Adipose tissue (tissue), 3 donors: ENCODE data around the gene ZNF507. TPM values are rescaled to one million over a fixed set of nuclear protein-coding genes. Genes with fewer than 3 reads are reported as not detected.

ENCODE experiments used
- H3K27ac ChIP-seq: one replicate; pipeline ENCODE4 v1.5.1; 2013; ENCODE audit warnings: low read depth, low read length
- WGBS, 3 donors: extraction: QIAGEN DNeasy Blood & Tissue Kit; methylation state at CpG; one replicate each; pipeline ENCODE4 v1.1.7; 2013; 5-methylcytosine and 5-hydroxymethylcytosine counted together
- polyA plus RNA-seq, 3 donors: library from polyadenylated mRNA; stranded (reverse); fragments of 200-250 nt; gene quantifications; one replicate each; pipeline ENCODE4 v1.2.3, GENCODE V29; 2013
- donor health status: healthy with polysubstance abuse.
- donor health status: Bipolar disorder and iron deficiency.
- donor health status: healthy.

The ZNF507 gene
- polyA plus RNA-seq = 1 to 10 TPM; 3.0 to 5.8 (median 5.3) TPM

GRCh38 chr19:32345261-32346207 is at the start of gene ZNF507:
ZNF507 (plus strand) TSS chr19:32345610; CDS start chr19:32352831, 7,221 bp downstream.
- H3K27ac ChIP-seq = no peak within 1 kb of the TSS
- 2 to 4% (median 4%) methylated on average over 65 to 72 of the region's 72 CpGs for WGBS, 3 donors

DNA sequence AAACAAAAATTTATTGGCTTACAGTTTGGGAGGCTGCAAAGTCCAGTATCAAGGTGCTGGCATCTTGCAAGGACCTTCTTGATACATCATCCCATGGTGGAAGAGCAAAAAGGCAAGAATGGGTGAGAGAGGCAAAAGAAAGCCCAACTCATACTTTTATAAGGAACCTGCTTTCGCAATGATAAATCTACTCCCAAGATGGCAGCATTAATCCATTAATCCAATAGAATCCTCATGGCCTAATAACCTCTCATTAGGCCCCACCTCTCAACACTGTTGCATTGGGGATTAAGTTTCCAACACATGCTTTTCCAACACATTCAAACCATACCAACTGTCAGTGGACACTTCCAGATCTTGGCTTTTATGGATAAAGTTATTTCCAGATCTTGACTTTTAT is 48.7 kb upstream of the ZNF507 start:
- WGBS, 3 donors = 92 to 100% (median 95%) methylated on average over 1 of the region's 1 CpG
- H3K27ac ChIP-seq = no peak overlapping the region

- H3K27ac ChIP-seq = no peak overlapping the region
These were observed 42.6 kb upstream of the ZNF507 start for GRCh38 chr19:32302778-32303177.

DNA sequence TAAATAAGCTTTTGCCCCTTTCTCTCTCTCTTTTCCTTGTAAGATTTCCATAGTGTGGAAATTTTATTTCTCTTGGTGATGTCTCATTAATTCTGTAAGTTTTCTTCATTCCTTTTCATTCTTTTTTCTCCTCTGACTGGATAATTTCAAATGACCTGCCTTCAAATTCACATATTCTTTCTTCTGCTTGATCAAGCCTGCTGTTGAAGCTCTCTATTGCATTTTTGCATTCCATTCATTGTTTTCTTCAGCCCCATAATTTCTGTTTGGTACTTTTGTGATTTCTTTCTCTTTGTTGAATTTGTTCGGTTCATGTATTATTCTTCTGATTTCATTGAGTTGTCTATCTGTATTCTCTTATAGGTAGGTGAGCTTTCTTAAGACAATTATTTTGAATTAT is 42.2 kb upstream of the ZNF507 start:
- WGBS, 3 donors = 78 to 97% (median 93%) methylated on average over 1 of the region's 1 CpG
- H3K27ac ChIP-seq = no peak overlapping the region

- H3K27ac ChIP-seq = no peak overlapping the region
- 84 to 92% (median 85%) methylated on average over 5 of the region's 5 CpGs for WGBS, 3 donors
These were observed 37.8 kb upstream of the ZNF507 start for GRCh38 chr19:32307591-32307990.

GRCh38 chr19:32308431-32309077 is 36.9 kb upstream of the ZNF507 start:
- no peak overlapping the region for H3K27ac ChIP-seq
- 60 to 64% (median 63%) methylated on average over 8 of the region's 8 CpGs for WGBS, 3 donors

DNA sequence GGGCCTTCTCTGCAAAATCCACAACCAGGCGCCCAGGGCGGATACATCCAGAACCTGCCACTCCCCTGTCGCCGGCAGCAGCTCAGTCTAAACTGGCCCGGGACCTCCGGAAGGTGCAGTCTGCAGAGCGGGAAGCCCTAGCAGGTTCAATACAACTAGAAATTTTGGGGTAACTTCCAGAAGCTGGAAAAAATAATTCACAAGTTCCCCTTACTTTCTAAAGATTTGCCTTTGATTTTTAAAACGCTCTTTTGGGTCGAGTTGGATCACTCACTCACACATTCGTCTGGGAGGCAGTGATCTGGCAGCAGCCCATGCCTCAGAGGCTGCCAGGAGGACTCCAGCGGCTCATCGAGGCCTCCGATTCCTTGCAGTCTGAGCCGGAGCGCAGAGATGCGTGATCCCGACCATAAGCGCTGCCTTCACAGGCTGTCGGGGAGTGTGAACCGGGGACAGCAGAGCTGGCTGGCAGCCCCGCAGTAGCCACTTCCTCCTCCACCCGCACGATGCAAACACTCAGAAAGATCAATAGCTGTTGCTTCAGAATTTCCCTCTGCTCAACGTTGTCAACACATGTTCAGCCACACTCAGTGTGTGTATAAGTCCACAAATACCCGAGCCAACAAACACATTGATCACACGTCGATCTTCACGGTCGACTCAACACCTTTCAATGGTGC is 35.6 kb upstream of the ZNF507 start:
- no peak overlapping the region for H3K27ac ChIP-seq
- 44 to 73% (median 67%) methylated on average over 29 of the region's 29 CpGs for WGBS, 3 donors

DNA sequence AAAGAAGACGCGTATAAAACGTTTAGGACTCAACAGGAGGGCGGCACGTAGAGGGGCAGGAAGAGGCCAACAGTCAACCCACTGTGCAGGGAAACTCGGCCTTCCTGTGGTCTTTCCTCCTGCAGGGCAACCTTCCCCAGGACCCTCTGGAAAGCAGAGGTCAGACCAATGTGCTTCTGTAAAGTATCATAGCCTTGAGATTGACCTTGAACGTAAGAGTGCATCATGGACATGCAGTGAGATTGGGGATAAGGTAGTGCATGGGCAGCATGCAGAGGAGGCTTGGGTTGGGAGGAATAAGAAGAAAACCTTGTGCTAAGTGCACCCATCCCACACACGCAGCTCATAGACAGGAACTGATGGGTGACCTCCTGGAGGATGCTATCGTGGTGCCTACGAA is 34.0 kb upstream of the ZNF507 start:
- WGBS, 3 donors = 80 to 84% (median 83%) methylated on average over 10 of the region's 10 CpGs
- H3K27ac ChIP-seq = no peak overlapping the region

- 59 to 64% (median 64%) methylated on average over 6 of the region's 6 CpGs for WGBS, 3 donors
These were observed 31.7 kb upstream of the ZNF507 start for GRCh38 chr19:32313569-32314265.

GRCh38 chr19:32316034-32316433 is 29.4 kb upstream of the ZNF507 start:
- H3K27ac ChIP-seq = no peak overlapping the region
- WGBS, 3 donors = 77 to 85% (median 85%) methylated on average over 6 of the region's 6 CpGs

More at GRCh38 chr19:32313569-32314265, 31.7 kb upstream of the ZNF507 start:
- H3K27ac ChIP-seq = no peak overlapping the region

GRCh38 chr19:32317086-32317485 is 28.3 kb upstream of the ZNF507 start:
- WGBS, 3 donors = 59 to 67% (median 63%) methylated on average over 1 of the region's 1 CpG
- no peak overlapping the region for H3K27ac ChIP-seq

- H3K27ac ChIP-seq = no peak overlapping the region
- WGBS, 3 donors = 29 to 40% (median 37%) methylated on average over 5 of the region's 5 CpGs
These were observed 26.4 kb upstream of the ZNF507 start for GRCh38 chr19:32318884-32319520.

GRCh38 chr19:32322541-32322940 is 22.9 kb upstream of the ZNF507 start:
- no peak overlapping the region for H3K27ac ChIP-seq
- WGBS, 3 donors = 80 to 90% (median 84%) methylated on average over 7 of the region's 7 CpGs

DNA sequence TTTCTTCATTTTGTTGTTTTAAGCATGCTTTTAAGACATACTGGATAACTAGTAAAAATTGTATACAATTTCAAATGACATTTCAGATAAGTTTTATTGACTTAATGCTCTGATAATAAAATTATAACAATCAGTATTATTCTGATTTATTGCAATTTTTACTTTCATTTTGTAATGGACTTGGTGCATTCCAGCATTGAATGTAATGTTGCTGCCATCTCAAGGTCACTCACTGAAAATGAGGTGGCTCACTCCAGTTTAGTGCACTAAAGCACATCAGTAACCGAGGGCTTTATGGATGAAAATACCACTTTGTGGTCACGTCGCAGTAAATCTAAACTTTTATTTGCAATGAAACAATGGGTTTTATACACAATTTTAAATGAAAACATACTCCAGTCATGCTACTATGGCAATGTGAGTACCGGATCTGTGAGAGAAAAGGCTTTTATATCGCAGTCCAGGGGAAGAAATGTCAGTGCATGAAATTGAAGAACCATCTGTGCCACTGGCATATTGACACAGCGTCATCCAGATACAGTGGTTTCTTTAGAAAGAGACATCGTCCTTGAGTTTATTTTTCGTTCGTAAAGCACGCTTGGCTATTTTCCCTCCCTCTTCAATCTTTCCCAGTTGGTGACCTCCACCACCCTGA is 20.7 kb upstream of the ZNF507 start:
- H3K27ac ChIP-seq = no peak overlapping the region
- WGBS, 3 donors = 47 to 74% (median 70%) methylated on average over 10 of the region's 10 CpGs

DNA sequence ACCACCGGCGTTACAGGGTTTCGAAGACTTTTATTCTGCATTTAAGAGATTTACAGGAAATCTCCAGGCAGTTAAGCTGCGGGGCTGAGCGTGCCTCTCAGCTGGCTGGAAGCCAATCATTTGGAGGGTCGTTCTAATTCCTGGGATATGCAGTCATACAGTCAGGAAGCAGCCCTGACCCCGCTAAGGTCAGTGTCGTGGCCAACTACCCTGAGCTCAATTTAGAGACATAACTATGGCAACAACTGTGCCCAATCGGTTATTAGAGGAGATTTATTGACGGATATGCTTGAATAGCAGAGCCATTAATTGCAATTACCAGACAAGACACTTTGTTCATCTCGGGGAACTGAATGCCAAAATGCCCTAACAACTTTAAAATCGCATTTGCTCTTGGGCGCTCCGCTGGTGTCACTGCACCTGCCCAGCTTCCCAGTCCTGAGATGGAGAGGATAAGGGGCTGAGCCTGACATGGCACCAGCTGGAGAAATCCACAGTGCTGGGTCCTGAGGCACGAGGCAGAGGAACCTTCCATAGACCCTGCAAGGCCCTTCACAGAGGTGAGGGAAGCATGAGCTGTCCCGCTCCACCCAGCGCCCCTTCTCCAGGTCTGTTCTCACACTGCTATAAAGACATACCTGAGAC is 15.1 kb upstream of the ZNF507 start:
- 58 to 65% (median 59%) methylated on average over 17 of the region's 17 CpGs for WGBS, 3 donors

DNA sequence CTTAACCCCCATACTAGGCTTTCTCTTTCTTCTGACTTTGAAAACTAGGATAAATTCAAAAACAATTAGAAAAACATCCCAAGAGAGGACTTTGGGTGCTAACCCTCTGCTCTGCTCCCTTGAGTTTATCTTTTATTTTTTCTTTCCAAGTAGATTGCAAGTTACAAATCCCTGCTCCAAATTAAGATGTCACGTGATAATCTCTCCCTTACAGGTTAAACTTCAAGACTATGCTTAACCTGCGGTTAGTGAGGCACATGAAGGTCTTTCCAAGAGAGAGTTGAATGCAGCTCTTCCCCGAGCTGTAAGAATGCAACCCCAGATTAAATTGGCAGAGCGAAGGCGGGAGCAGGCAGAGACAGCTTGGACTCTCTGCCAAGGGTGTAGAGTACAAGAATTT is 12.2 kb upstream of the ZNF507 start:
- 72 to 73% (median 73%) methylated on average over 5 of the region's 5 CpGs for WGBS, 3 donors
- H3K27ac ChIP-seq = no peak overlapping the region

More for the DNA sequence above, 15.1 kb upstream of the ZNF507 start:
- no peak overlapping the region for H3K27ac ChIP-seq
